Panc1 (cell line): ENCODE measurements around the gene CISD1. TPM values are rescaled to one million over a fixed set of nuclear protein-coding genes. Genes with fewer than 3 reads are reported as not detected.

ENCODE experiments used
- ATAC-seq: fragments of 200-7000 bp; cut with Tn5 transposase; 2 replicates; pipeline ENCODE4 v1.9.1; 2020; ENCODE audit warnings: mild to moderate bottlenecking, moderate library complexity
- BruUV-seq: library from RNA; stranded (reverse); fragments of 400-500 nt; replicated peaks from 2 replicates; lab custom pipeline; 2021; lab: Mats Ljungman, UMichigan
- CTCF ChIA-PET: fragments of 300-600 bp; sonication (Branson Sonifier 250); formaldehyde crosslinking; loops from one replicate; lab custom pipeline; 2022; ENCODE audit warnings: antibody characterized with exemption; lab: Charles Lee
- POLR2A ChIA-PET: fragments of 300-600 bp; sonication (Branson Sonifier 250); formaldehyde crosslinking; loops from one replicate; lab custom pipeline; 2022; ENCODE audit warnings: antibody characterized with exemption; lab: Charles Lee
- DNase-seq: peaks from one replicate; pipeline ENCODE4 v3.0.0-alpha.2; 2010; ENCODE audit warnings: low read depth, low spot score
- H3K27ac ChIP-seq: 2 replicates; pipeline ENCODE4 v1.5.1; 2011; ENCODE audit warnings: mild to moderate bottlenecking, low read length, inconsistent platforms
- H3K27me3 ChIP-seq: fragments of 200-500 bp; sonication (Bioruptor generic); 2 replicates; pipeline ENCODE4 v1.6.0; 2014; ENCODE audit warnings: low read length, inconsistent platforms; ENCODE audit not compliant: control insufficient read depth, insufficient read depth
- H3K36me3 ChIP-seq: fragments of 200-500 bp; sonication (Bioruptor generic); 2 replicates; pipeline ENCODE4 v1.5.1; 2014; ENCODE audit warnings: inconsistent platforms, mild to moderate bottlenecking, low read length, moderate library complexity; ENCODE audit not compliant: control insufficient read depth, insufficient read depth
- H3K4me1 ChIP-seq: 2 replicates; pipeline ENCODE4 v1.5.1; 2011; ENCODE audit warnings: inconsistent platforms, mild to moderate bottlenecking, low read length, moderate library complexity; ENCODE audit not compliant: control insufficient read depth, insufficient read depth
- H3K4me3 ChIP-seq, 2 experiments: 2 replicates each; pipeline ENCODE4 v1.5.1; 2011 to 2012; ENCODE audit warnings: low read depth in 2 of 2, low read length in 2 of 2, mild to moderate bottlenecking in 2 of 2, inconsistent platforms in 1 of 2, moderate library complexity in 1 of 2
- H3K9me3 ChIP-seq: fragments of 200-500 bp; sonication (Bioruptor generic); 2 replicates; pipeline ENCODE4 v1.5.1; 2014; ENCODE audit warnings: low read depth, mild to moderate bottlenecking, inconsistent platforms, low read length, moderate library complexity; ENCODE audit not compliant: control insufficient read depth, insufficient read depth
- CTCF ChIP-seq: fragments of 450-650 bp; IDR thresholded peaks from 2 replicates; pipeline ENCODE4 v1.5.1; 2017; ENCODE audit warnings: mild to moderate bottlenecking
- POLR2AphosphoS5 ChIP-seq: IDR thresholded peaks from 2 replicates; pipeline ENCODE4 v1.6.1; 2012; ENCODE audit warnings: mild to moderate bottlenecking, low read depth, low read length, moderate library complexity
- REST ChIP-seq, 2 experiments: IDR thresholded peaks; 2 replicates each; pipeline ENCODE4 v1.6.1; 2011 to 2012; ENCODE audit warnings: low read depth in 2 of 2, control low read depth in 1 of 2, low read length in 1 of 2, mild to moderate bottlenecking in 1 of 2, moderate library complexity in 1 of 2; ENCODE audit not compliant: insufficient read depth in 1 of 2
- SIN3A ChIP-seq: IDR thresholded peaks from 2 replicates; pipeline ENCODE4 v1.6.1; 2012; ENCODE audit warnings: low read depth, mild to moderate bottlenecking, low read length, moderate library complexity, borderline replicate concordance; ENCODE audit not compliant: insufficient read depth
- TCF7L2 ChIP-seq: IDR thresholded peaks from 2 replicates; pipeline ENCODE4 v1.6.1; 2011; ENCODE audit warnings: mild to moderate bottlenecking, low read depth, low read length, inconsistent platforms
- in situ Hi-C: cut with HindIII; loops from 2 replicates; pipeline ENCODE4 v1.10.0; 2016; ENCODE audit warnings: low sequenced_read_pairs, low pct_unique_long_range_greater_than_20kb
- intact Hi-C: fragments of 100-400 bp; cut with micrococcal nuclease; formaldehyde crosslinking; loops from one replicate; pipeline ENCODE4 v1.10.0; 2022; ENCODE audit not compliant: unreplicated experiment
- total RNA-seq: library from RNA; stranded (reverse); gene quantifications from one replicate; pipeline ENCODE4 v1.2.1, GENCODE V29; 2021; ENCODE audit not compliant: unreplicated experiment

CISD1 gene
- total RNA-seq, 1 experiment from 2014 or later: 64.1 TPM

GRCh38 chr10:58305821-58306220 is 36.9 kb downstream of the CISD1 start:
- DNase-seq (no peak), ATAC-seq (no peak)
- ChIA-PET POLR2A (no interaction called here), CTCF (no interaction called here)
- no TSS peak for BruUV-seq
- in situ Hi-C loops: no loop called here
- H3K4me3 ChIP-seq: no peak overlapping the region
- H3K27me3 ChIP-seq: peaks cover 16% of the 10 kb centered on the region
- no peak overlapping the region for H3K27ac ChIP-seq
- intact Hi-C loops: loop anchor here (10.0 kb wide), 1 partner anchor 209 kb away; the partner anchor contains the start of gene BICC1
- no peaks in the 10 kb centered on the region for H3K36me3 ChIP-seq
- H3K4me1 ChIP-seq: no peaks in the 10 kb centered on the region
- H3K9me3 ChIP-seq: no peaks in the 10 kb centered on the region
- no peak for TF ChIP-seq REST (IDR thresholded peaks at IDR 0.05; ENCODE audit: insufficient read depth in 1 of 2, low read depth in 2 of 2, low read length in 1 of 2)
- TF ChIP-seq TCF7L2: no peak
- TF ChIP-seq CTCF: no peak
- TF ChIP-seq POLR2AphosphoS5: no peak
- no peak for TF ChIP-seq SIN3A

GRCh38 chr10:58307676-58308075 is 38.7 kb downstream of the CISD1 start:
- in situ Hi-C loops (no loop called here), intact Hi-C loops (loop anchor here (10.0 kb wide), 1 partner anchor 207 kb away; the partner anchor contains the start of gene BICC1)
- POLR2A ChIA-PET: no interaction called here
- ATAC-seq (no peak), DNase-seq (no peak)
- Histone ChIP-seq H3K4me1 (no peaks in the 10 kb centered on the region), H3K9me3 (no peaks in the 10 kb centered on the region), H3K36me3 (no peaks in the 10 kb centered on the region), H3K27ac (no peak overlapping the region), H3K4me3 (no peak overlapping the region), H3K27me3 (peaks cover 14% of the 10 kb centered on the region)
- TF ChIP-seq POLR2AphosphoS5: no peak
- CTCF ChIA-PET: no interaction called here
- BruUV-seq: no TSS peak

- in situ Hi-C loops (no loop called here), intact Hi-C loops (no loop called here)
- Histone ChIP-seq H3K4me1 (no peaks in the 10 kb centered on the region), H3K4me3 (no peak overlapping the region), H3K36me3 (no peaks in the 10 kb centered on the region), H3K9me3 (no peaks in the 10 kb centered on the region), H3K27me3 (peaks cover 16% of the 10 kb centered on the region), H3K27ac (no peak overlapping the region)
- POLR2A ChIA-PET: no interaction called here
- DNase-seq (no peak), ATAC-seq (no peak)
- BruUV-seq: no TSS peak
- CTCF ChIA-PET: no interaction called here
- no peak for TF ChIP-seq CTCF
- TF ChIP-seq SIN3A: no peak
- TF ChIP-seq POLR2AphosphoS5: no peak
- no peak for TF ChIP-seq REST (IDR thresholded peaks at IDR 0.05; ENCODE audit: insufficient read depth in 1 of 2, low read depth in 2 of 2, low read length in 1 of 2)
- TF ChIP-seq TCF7L2: no peak
Observed at GRCh38 chr10:58311026-58311425, 42.1 kb downstream of the CISD1 start.
